ENCODE results near the gene SDK1. TPM values are rescaled to one million over a fixed set of nuclear protein-coding genes. Genes with fewer than 3 reads are reported as not detected.

Gene SDK1
- total and polyA plus RNA-seq, 2 of the 8 experiments (the other 6 are each of a cell fraction or from before 2014, with no cell fraction given): 3.3 to 7.2 TPM

DNA sequence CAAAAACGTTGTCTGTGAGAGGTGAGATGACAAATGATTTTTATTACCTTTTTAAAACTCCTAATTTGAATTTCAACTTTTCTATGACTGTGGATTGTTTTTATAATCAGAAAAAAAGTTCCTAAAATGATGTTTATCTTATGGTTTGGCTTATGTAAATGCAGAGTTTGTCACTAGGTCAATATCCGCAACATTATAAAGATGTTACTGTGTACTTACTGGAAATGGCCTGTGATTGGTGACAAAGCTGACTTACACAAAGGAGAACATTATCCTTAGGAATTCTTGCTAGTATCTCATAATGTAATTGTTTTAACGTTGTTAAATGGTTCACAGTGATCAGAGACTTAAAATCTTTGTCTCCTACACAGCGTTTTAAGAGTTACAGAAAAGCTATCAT is 79.0 kb downstream of the SDK1 start:
- ChIA-PET CTCF (ENCODE audit: partially characterized antibody) (interaction anchor here (1.3 to 2.7 kb wide), 2 partner anchors 9 to 20 kb away, joined by 4 to 8 read pairs; no protein-coding TSS in a partner anchor), POLR2A (ENCODE audit: partially characterized antibody) (interaction anchor here (0.5 kb wide), 1 partner anchor 11 kb away, joined by 4 read pairs; no protein-coding TSS in a partner anchor)
- TF ChIP-seq, protein P1, sequence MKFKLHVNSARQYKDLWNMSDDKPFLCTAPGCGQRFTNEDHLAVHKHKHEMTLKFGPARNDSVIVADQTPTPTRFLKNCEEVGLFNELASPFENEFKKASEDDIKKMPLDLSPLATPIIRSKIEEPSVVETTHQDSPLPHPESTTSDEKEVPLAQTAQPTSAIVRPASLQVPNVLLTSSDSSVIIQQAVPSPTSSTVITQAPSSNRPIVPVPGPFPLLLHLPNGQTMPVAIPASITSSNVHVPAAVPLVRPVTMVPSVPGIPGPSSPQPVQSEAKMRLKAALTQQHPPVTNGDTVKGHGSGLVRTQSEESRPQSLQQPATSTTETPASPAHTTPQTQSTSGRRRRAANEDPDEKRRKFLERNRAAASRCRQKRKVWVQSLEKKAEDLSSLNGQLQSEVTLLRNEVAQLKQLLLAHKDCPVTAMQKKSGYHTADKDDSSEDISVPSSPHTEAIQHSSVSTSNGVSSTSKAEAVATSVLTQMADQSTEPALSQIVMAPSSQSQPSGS (IDR thresholded peaks at IDR 0.05; ENCODE audit: low read length): no peak

More for the DNA sequence above, 79.0 kb downstream of the SDK1 start:
- Histone ChIP-seq H3K27me3 (replicated peaks in 1 of 4; ENCODE audit: control insufficient read depth in 3 of 4, extremely low read depth in 1 of 4, insufficient read depth in 3 of 4, low read length in 3 of 4) (peaks cover 0 to 1% (median 0%) of the 10 kb centered on the region in 4 experiments; a peak in 1 of 7 replicates), H3K56ac (replicated peaks; ENCODE audit: insufficient read length, low read depth, low read length) (no peak overlapping the region), H3K14ac (ENCODE audit: insufficient read length) (no peak overlapping the region), H2AK5ac (ENCODE audit: low read depth, low read length) (no peak overlapping the region), H3K9ac (replicated peaks in 1 of 4; ENCODE audit: extremely low read depth in 1 of 4, low read depth in 3 of 4, low read length in 3 of 4) (no peak overlapping the region), H2BK120ac (replicated peaks; ENCODE audit: low read depth, low read length) (no peak overlapping the region), H3K9me3 (ENCODE audit: insufficient read depth in 2 of 2, low read depth in 1 of 2, low read length in 1 of 2) (no peaks in the 10 kb centered on the region), H2BK12ac (ENCODE audit: low read depth, low read length) (no peak overlapping the region), H4K8ac (ENCODE audit: extremely low read depth, insufficient read depth, low read length) (no peak overlapping the region), H3K4ac (replicated peaks; ENCODE audit: insufficient read length, low read depth, low read length) (no peak overlapping the region), H3K18ac (ENCODE audit: extremely low read depth, low read length) (no peak overlapping the region), H3K4me1 (replicated peaks in 1 of 4; ENCODE audit: control insufficient read depth in 3 of 4, insufficient read depth in 4 of 4, low read length in 3 of 4) (peaks cover 0 to 11% (median 4%) of the 10 kb centered on the region in 4 experiments; a peak in 5 of 7 replicates), H3K79me2 (ENCODE audit: control insufficient read depth in 1 of 2, insufficient read depth in 2 of 2, low read length in 2 of 2) (no peaks in the 10 kb centered on the region), H3K36me3 (ENCODE audit: control insufficient read depth in 2 of 4, insufficient read depth in 4 of 4, low read length in 3 of 4) (no peaks in the 10 kb centered on the region), H3K4me3 (ENCODE audit: extremely low read depth in 1 of 4, insufficient read depth in 2 of 4, low read depth in 3 of 4, low read length in 4 of 4) (no peak overlapping the region), H3K23ac (ENCODE audit: insufficient read length) (no peak overlapping the region), H4K5ac (ENCODE audit: insufficient read length, low read depth, low read length) (no peak overlapping the region), H3K23me2 (ENCODE audit: low read depth, low read length) (no peaks in the 10 kb centered on the region), H3K79me1 (ENCODE audit: low read depth, low read length) (no peaks in the 10 kb centered on the region; the same call in none of the 2 replicates), H3K4me2 (ENCODE audit: insufficient read depth in 1 of 2, low read depth in 2 of 2, low read length in 2 of 2) (no peak overlapping the region), H4K91ac (replicated peaks; ENCODE audit: insufficient read length, low read length) (no peak overlapping the region), H2AFZ (ENCODE audit: low read length) (no peak overlapping the region), H3K27ac (ENCODE audit: low read depth, low read length) (no peak overlapping the region), H2BK5ac (ENCODE audit: low read depth, low read length) (no peak overlapping the region), H4K20me1 (replicated peaks in 1 of 2; ENCODE audit: control insufficient read depth in 1 of 2, insufficient read depth in 2 of 2, low read length in 2 of 2) (no peaks in the 10 kb centered on the region), H2BK15ac (ENCODE audit: low read length) (no peak overlapping the region), H2BK20ac (ENCODE audit: low read length) (no peak overlapping the region)
- DNase-seq (ENCODE audit: low read depth in 1 of 2, low spot score in 2 of 2): no peak
- no peak for FAIRE-seq
- 90% methylated on average over 4 of the region's 4 CpGs; no CpG with 5 or more reads in 1 of the 2 experiments for WGBS, 2 experiments (ENCODE audit: extremely low coverage in 1 of 2, insufficient coverage in 1 of 2, insufficient read length in 1 of 2, insufficient replicate concordance in 2 of 2, low coverage in 1 of 2, low lambda C conversion rate in 2 of 2, missing lambda C conversion rate in 1 of 2)
